HFFc6 (cell line): Measurements from ENCODE around the gene ENTPD2. TPM values are rescaled to one million over a fixed set of nuclear protein-coding genes. Genes with fewer than 3 reads are reported as not detected.

Experiments
- DNase-seq: peaks from one replicate; pipeline ENCODE4 v3.0.0-alpha.2; 2018
- H3K27ac Mint-ChIP-seq: 2 replicates; pipeline ENCODE4 v1.8.0; 2020; ENCODE audit warnings: mild to moderate bottlenecking, mixed read lengths
- H3K27me3 Mint-ChIP-seq: 2 replicates; pipeline ENCODE4 v1.8.0; 2021; ENCODE audit warnings: mild to moderate bottlenecking, moderate library complexity, mixed read lengths; ENCODE audit not compliant: insufficient read depth
- H3K36me3 Mint-ChIP-seq: 2 replicates; pipeline ENCODE4 v1.8.0; 2021; ENCODE audit warnings: low read depth, mixed read lengths
- H3K4me1 Mint-ChIP-seq: 2 replicates; pipeline ENCODE4 v1.8.0; 2020; ENCODE audit warnings: low read depth, mixed read lengths
- H3K4me3 Mint-ChIP-seq: 2 replicates; pipeline ENCODE4 v1.8.0; 2020; ENCODE audit warnings: mild to moderate bottlenecking, moderate library complexity, mixed read lengths
- H3K9me3 Mint-ChIP-seq: 2 replicates; pipeline ENCODE4 v1.8.0; 2020; ENCODE audit warnings: mild to moderate bottlenecking, mixed read lengths
- total RNA-seq, 6 experiments: library from RNA; stranded (reverse); fragmentation: NEBNext Ultra II Directional; extraction: Animal tissue kit (Norgen Biotek cat#: 25700); gene quantifications; 2 replicates in 1 of 6; 3 replicates in 5 of 6; pipeline ENCODE4 v1.2.3, GENCODE V29; 2021
- TF ChIP-seq, protein P1 (sequence below): fragments of 200-600 bp; sonication (generic); IDR thresholded peaks from 2 replicates; pipeline ENCODE4 v1.5.0; 2021; ENCODE audit warnings: antibody characterized with exemption, mild to moderate bottlenecking

The ENTPD2 gene
- total RNA-seq, 6 experiments from 2014 or later, result 0.12 to 0.28 (median 0.16) TPM; not detected in 3

DNA sequence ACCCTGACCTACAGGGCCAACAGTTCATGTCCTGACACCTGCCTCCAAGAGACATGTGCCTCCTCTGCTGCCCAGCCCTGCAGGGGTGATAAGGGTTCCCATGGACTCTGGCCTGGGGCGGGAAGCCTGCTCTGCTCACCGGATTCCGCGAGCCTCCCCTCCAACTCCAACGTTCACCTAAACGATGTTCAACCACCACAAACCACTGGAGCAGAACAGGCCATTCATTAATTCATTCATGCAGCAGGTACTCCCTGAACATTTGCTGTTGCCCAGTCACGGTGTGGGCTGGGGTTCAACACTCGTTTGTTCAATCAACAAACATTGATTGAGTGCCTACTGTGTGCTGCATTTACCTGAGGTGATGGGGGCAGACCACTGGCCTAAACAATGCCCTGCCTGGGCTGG, 20.1 kb upstream of the ENTPD2 start:
- TF ChIP-seq, protein P1, sequence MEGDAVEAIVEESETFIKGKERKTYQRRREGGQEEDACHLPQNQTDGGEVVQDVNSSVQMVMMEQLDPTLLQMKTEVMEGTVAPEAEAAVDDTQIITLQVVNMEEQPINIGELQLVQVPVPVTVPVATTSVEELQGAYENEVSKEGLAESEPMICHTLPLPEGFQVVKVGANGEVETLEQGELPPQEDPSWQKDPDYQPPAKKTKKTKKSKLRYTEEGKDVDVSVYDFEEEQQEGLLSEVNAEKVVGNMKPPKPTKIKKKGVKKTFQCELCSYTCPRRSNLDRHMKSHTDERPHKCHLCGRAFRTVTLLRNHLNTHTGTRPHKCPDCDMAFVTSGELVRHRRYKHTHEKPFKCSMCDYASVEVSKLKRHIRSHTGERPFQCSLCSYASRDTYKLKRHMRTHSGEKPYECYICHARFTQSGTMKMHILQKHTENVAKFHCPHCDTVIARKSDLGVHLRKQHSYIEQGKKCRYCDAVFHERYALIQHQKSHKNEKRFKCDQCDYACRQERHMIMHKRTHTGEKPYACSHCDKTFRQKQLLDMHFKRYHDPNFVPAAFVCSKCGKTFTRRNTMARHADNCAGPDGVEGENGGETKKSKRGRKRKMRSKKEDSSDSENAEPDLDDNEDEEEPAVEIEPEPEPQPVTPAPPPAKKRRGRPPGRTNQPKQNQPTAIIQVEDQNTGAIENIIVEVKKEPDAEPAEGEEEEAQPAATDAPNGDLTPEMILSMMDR, result no peak
- peaks cover 8% of the 10 kb centered on the region for H3K4me1 Mint-ChIP-seq
- H3K36me3 Mint-ChIP-seq, result no peaks in the 10 kb centered on the region
- DNase-seq, result no peak
- no peak overlapping the region for H3K27ac Mint-ChIP-seq
- H3K9me3 Mint-ChIP-seq, result no peaks in the 10 kb centered on the region
- H3K4me3 Mint-ChIP-seq, result no peak overlapping the region
- no peaks in the 10 kb centered on the region; the same call in none of the 2 replicates for H3K27me3 Mint-ChIP-seq

DNA sequence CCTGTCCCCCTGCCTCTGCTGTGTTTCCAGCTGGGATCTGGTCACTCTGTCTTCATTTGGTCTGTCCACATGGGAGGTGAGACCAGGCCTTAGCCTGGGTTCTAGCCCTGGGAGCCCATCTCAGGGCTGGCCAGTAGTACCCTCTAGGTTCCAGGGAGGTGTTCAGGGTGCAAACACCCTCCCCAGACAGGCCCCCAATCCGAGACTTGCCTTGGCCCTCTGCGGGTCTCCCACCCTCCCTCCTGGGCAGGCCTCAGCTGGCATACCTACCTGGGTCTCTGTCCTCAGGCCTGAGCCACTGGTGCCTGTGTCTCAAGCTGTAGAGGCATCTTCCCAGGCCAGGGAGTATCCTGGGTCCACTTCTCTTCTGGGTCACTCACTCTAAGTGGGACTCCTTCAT, 17.4 kb upstream of the ENTPD2 start:
- H3K27ac Mint-ChIP-seq, result peak overlapping the region; percentile 80
- no peaks in the 10 kb centered on the region for H3K36me3 Mint-ChIP-seq
- H3K4me3 Mint-ChIP-seq, result peak overlapping the region; percentile 82

DNA sequence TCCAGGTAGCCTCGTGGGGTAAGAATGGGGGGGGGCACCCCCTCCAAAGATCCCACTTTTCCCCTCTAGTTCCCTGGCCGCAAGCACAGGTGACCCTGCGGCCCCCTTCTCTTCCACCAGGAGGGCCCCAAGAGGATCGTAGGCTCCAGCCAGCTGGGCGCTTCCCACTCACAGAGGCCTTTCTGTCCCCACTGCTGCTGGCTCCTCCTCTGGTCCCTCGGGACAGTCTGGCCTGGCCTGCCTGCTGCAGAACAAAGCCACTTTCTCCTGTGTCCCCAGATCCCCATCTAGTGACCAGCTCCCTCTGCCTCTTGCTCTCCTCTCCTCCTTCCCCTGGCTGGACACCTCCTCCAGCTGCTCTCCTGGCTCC, 17.0 kb upstream of the ENTPD2 start:
- Mint-ChIP-seq H3K27ac (peak overlapping the region; percentile 80), H3K9me3 (no peaks in the 10 kb centered on the region), H3K4me3 (peak overlapping the region; percentile 82), H3K36me3 (no peaks in the 10 kb centered on the region), H3K27me3 (no peaks in the 10 kb centered on the region; the same call in none of the 2 replicates), H3K4me1 (peaks cover 14% of the 10 kb centered on the region)
- DNase-seq, result no peak
- TF ChIP-seq, protein P1, result peak; percentile 29; the same call in 1 of the 2 replicates

More for the DNA sequence above, 17.4 kb upstream of the ENTPD2 start:
- Mint-ChIP-seq H3K9me3 (no peaks in the 10 kb centered on the region), H3K27me3 (no peaks in the 10 kb centered on the region; the same call in none of the 2 replicates), H3K4me1 (peaks cover 14% of the 10 kb centered on the region)
- DNase-seq, result no peak
- TF ChIP-seq, protein P1, result no peak

DNA sequence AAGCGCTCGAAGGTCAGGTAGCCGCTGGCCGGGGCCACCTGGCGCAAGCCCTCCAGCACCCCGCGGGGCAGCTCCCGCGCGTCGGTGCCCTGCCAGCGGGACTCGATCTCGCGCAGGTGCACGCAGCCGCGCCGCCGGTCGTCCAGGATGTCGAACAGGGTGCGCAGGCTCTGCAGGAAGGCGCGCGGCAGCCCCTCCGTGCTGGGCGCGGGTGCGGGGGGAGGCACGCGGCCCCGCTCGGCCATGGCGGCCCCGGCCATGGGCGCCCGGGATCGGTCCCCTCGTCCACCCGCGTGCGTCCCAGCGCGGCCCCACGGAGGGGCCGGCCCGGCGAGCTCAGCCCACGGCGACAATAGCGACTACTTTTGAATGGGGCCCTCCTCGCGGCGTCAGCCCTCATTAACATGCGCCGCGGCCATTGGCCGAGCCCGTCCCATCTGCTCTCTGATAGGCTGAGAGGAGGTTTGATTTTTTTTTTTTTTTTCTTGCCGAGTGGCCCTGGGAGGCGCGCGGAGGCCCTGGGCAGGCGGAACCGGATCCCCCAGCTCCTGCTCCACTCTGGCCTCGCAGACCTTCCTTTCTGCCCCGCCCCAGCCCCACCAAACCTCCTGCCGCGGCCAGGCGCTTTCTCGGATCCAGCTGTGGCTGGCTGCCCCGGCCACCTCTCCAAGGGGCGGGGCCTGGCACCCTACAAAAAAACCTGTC, 16.5 kb upstream of the ENTPD2 start, which contains the start of gene SAPCD2:
TSS of gene SAPCD2 (minus strand) at position 357 of the 705 bp plus-strand sequence. CDS start at position 260, 97 bp downstream.
- no peaks in the 10 kb centered on the region; the same call in 1 of the 2 replicates for H3K27me3 Mint-ChIP-seq
- H3K36me3 Mint-ChIP-seq, result no peaks in the 10 kb centered on the region
- H3K9me3 Mint-ChIP-seq, result no peaks in the 10 kb centered on the region
- TF ChIP-seq, protein P1, result no peak
- peak within 1 kb of the TSS; percentile 82 for H3K4me3 Mint-ChIP-seq
- H3K4me1 Mint-ChIP-seq, result peaks cover 14% of the 10 kb centered on the region
- H3K27ac Mint-ChIP-seq, result peak within 1 kb of the TSS; percentile 80
- DNase-seq, result peak; percentile 79

DNA sequence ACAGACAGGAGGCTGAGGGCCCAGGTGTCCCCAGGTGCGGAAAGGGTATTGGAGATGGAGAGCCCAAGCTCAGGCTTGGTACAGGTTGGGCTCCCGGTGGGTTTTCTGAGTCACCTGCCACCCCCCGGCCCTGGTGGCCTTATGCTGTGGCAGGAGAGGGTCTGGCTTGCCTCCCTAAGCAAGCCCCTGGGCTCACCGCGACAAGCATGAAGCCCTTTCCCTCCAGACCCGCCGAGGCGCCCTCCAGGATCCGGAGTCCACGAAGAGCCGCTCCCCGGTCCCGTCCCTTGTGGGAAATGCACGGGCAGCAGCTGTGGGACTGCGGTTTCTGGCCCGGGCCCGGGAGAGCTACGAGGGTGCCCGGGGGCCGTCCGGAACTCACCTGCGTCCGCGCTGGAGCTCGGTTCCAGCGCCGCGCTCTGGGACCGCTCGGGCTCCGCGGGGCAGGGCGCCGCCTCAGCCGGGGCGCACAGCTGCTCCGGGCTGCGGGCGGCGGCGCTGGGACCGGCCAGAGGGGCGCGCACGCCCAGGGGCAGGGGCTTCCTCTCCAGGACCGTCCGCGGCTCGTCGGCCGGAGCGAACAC, 15.7 kb upstream of the ENTPD2 start:
- Mint-ChIP-seq H3K4me1 (peaks cover 14% of the 10 kb centered on the region), H3K4me3 (peak overlapping the region; percentile 26), H3K27me3 (no peaks in the 10 kb centered on the region; the same call in 1 of the 2 replicates), H3K36me3 (no peaks in the 10 kb centered on the region), H3K27ac (no peak overlapping the region), H3K9me3 (no peaks in the 10 kb centered on the region)
- DNase-seq, result no peak
- TF ChIP-seq, protein P1, result no peak
